8988T (cell line): ENCODE data around the gene PEAK3.

ENCODE experiments used
- DNase-seq: peaks from one replicate; pipeline ENCODE4 v3.0.0; 2011

PEAK3 gene

GRCh38 chr19:2235381-2236063, 46.5 kb downstream of the PEAK3 start:
- DNase-seq: no peak

- DNase-seq: no peak
Measured at GRCh38 chr19:2234996-2235380, 47.0 kb downstream of the PEAK3 start.

GRCh38 chr19:2233601-2234280, 48.2 kb downstream of the PEAK3 start:
- DNase-seq: no peak

GRCh38 chr19:2232286-2233151, 49.5 kb downstream of the PEAK3 start:
- no peak for DNase-seq

GRCh38 chr19:2231621-2232221, 50.3 kb downstream of the PEAK3 start:
- peak; percentile 74 for DNase-seq

GRCh38 chr19:2230807-2231533, 51.0 kb downstream of the PEAK3 start:
- no peak for DNase-seq

- no peak for DNase-seq
Measured at GRCh38 chr19:2230033-2230531, 51.9 kb downstream of the PEAK3 start.

GRCh38 chr19:2229103-2230032, 52.6 kb downstream of the PEAK3 start:
- no peak for DNase-seq

GRCh38 chr19:2228157-2229030, 53.6 kb downstream of the PEAK3 start:
- no peak for DNase-seq

GRCh38 chr19:2227415-2228156, 54.4 kb downstream of the PEAK3 start:
- no peak for DNase-seq

- DNase-seq: no peak
Measured at GRCh38 chr19:2226840-2227360, 55.1 kb downstream of the PEAK3 start.

GRCh38 chr19:2226051-2226839, 55.7 kb downstream of the PEAK3 start:
- no peak for DNase-seq

- no peak for DNase-seq
Measured at GRCh38 chr19:2225415-2226050, 56.4 kb downstream of the PEAK3 start.

- no peak for DNase-seq
Measured at GRCh38 chr19:2224754-2225349, 57.1 kb downstream of the PEAK3 start.
